Thymus (tissue), 11 donors: ENCODE results near the gene ZNF79. TPM values are rescaled to one million over a fixed set of nuclear protein-coding genes. Genes with fewer than 3 reads are reported as not detected.

Source experiments
- DNase-seq, 9 donors: peaks; one replicate each; pipeline ENCODE4 v3.0.0-alpha.2; 2013; ENCODE audit warnings: low spot score in 9 of 9, low read depth in 6 of 9, missing footprints in 1 of 9
- H3K27ac ChIP-seq, 2 donors: one replicate each; pipeline ENCODE4 v1.5.1; 2013; ENCODE audit warnings: control low read depth in 1 of 2, low read depth in 1 of 2, low read length in 1 of 2, mild to moderate bottlenecking in 1 of 2, moderate library complexity in 1 of 2
- H3K27me3 ChIP-seq, 2 donors: one replicate each; pipeline ENCODE4 v1.5.1; 2013; ENCODE audit warnings: low read length in 1 of 2; ENCODE audit not compliant: control insufficient read depth in 2 of 2, insufficient read depth in 1 of 2
- H3K36me3 ChIP-seq, 2 donors: one replicate each; pipeline ENCODE4 v1.5.1; 2013; ENCODE audit warnings: low read length in 1 of 2, mild to moderate bottlenecking in 1 of 2, moderate library complexity in 1 of 2; ENCODE audit not compliant: control insufficient read depth in 2 of 2, insufficient read depth in 2 of 2
- H3K4me1 ChIP-seq, 2 donors: one replicate each; pipeline ENCODE4 v1.5.1; 2013; ENCODE audit warnings: low read length in 2 of 2; ENCODE audit not compliant: control insufficient read depth in 2 of 2, insufficient read depth in 2 of 2
- H3K4me3 ChIP-seq, 2 donors: one replicate each; pipeline ENCODE4 v1.5.1; 2013; ENCODE audit warnings: low read length in 2 of 2, control low read depth in 1 of 2, mild to moderate bottlenecking in 1 of 2
- H3K9me3 ChIP-seq, 2 donors: one replicate each; pipeline ENCODE4 v1.5.1; 2013; ENCODE audit warnings: low read length in 1 of 2, mild to moderate bottlenecking in 1 of 2; ENCODE audit not compliant: control insufficient read depth in 2 of 2, insufficient read depth in 1 of 2
- WGBS: extraction: QIAGEN DNeasy Blood & Tissue Kit; methylation state at CpG from one replicate; pipeline ENCODE4 v1.1.7; 2013; 5-methylcytosine and 5-hydroxymethylcytosine counted together
- polyA plus RNA-seq: library from polyadenylated mRNA; stranded (reverse); fragments of 200-250 nt; gene quantifications from one replicate; pipeline ENCODE4 v1.2.3, GENCODE V29; 2013
- total RNA-seq: library from RNA; stranded (reverse); fragments of 120-200 nt; gene quantifications from one replicate; pipeline ENCODE4 v1.2.4, GENCODE V29; 2013
- donor health status: healthy.

Gene ZNF79
- total and polyA plus RNA-seq, 2 donors: 3.3 to 8.8 TPM

GRCh38 chr9:127470662-127471061 lies 46.5 kb downstream of the ZNF79 start:
- Histone ChIP-seq H3K4me1 (no peaks in the 10 kb centered on the region), H3K27me3 (no peaks in the 10 kb centered on the region), H3K27ac (no peak overlapping the region), H3K36me3 (peaks cover 0 to 3% of the 10 kb centered on the region in 2 donors), H3K4me3 (no peak overlapping the region), H3K9me3 (no peaks in the 10 kb centered on the region)
- 97% methylated on average over 3 of the region's 3 CpGs for WGBS
- DNase-seq: no peak

DNA sequence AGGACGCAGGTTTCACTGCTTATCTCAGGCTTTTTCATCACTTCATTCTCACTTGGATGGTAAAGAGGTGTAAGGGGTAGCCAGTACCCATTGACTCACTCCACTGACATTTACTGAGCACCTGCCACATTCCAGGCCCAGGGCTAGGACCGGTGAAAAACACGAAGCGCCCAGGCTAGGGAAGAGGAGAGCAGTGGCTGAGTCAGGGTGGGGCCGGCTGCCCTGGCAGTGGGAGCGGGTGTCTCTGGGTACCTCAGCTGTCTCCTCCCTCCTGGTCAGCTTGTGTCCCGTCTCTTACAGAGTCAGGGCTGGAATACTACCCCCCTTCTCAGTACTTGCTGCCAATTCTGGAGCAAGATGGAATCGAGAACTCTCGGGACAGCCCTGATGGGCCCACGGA lies 49.3 kb downstream of the ZNF79 start:
- Histone ChIP-seq H3K36me3 (peaks cover 1 to 3% of the 10 kb centered on the region in 2 donors), H3K27ac (no peak overlapping the region), H3K9me3 (no peaks in the 10 kb centered on the region), H3K4me1 (no peaks in the 10 kb centered on the region), H3K27me3 (no peaks in the 10 kb centered on the region), H3K4me3 (no peak overlapping the region)
- WGBS: 98% methylated on average over 10 of the region's 10 CpGs
- no peak for DNase-seq

GRCh38 chr9:127473932-127474331 lies 49.8 kb downstream of the ZNF79 start:
- DNase-seq: no peak
- no peaks in the 10 kb centered on the region for H3K9me3 ChIP-seq
- H3K27ac ChIP-seq: no peak overlapping the region
- WGBS: 99% methylated on average over 4 of the region's 4 CpGs
- peaks cover 4 to 5% of the 10 kb centered on the region in 2 donors for H3K36me3 ChIP-seq
- no peaks in the 10 kb centered on the region for H3K4me1 ChIP-seq
- H3K4me3 ChIP-seq: no peak overlapping the region
- no peaks in the 10 kb centered on the region for H3K27me3 ChIP-seq

GRCh38 chr9:127474592-127474991 lies 50.4 kb downstream of the ZNF79 start:
- no peak overlapping the region for H3K4me3 ChIP-seq
- H3K36me3 ChIP-seq: peaks cover 7 to 8% of the 10 kb centered on the region in 2 donors
- H3K27ac ChIP-seq: no peak overlapping the region
- DNase-seq: no peak
- H3K4me1 ChIP-seq: no peaks in the 10 kb centered on the region
- no peaks in the 10 kb centered on the region for H3K9me3 ChIP-seq
- WGBS: 100% methylated on average over 5 of the region's 5 CpGs
- no peaks in the 10 kb centered on the region for H3K27me3 ChIP-seq

- Histone ChIP-seq H3K36me3 (peaks cover 11 to 19% of the 10 kb centered on the region in 2 donors), H3K4me3 (no peak overlapping the region), H3K4me1 (no peaks in the 10 kb centered on the region), H3K9me3 (no peaks in the 10 kb centered on the region), H3K27me3 (no peaks in the 10 kb centered on the region), H3K27ac (no peak overlapping the region)
- no peak for DNase-seq
- WGBS: 92% methylated on average over 17 of the region's 17 CpGs
Observed at GRCh38 chr9:127479507-127480081, 55.4 kb downstream of the ZNF79 start.

DNA sequence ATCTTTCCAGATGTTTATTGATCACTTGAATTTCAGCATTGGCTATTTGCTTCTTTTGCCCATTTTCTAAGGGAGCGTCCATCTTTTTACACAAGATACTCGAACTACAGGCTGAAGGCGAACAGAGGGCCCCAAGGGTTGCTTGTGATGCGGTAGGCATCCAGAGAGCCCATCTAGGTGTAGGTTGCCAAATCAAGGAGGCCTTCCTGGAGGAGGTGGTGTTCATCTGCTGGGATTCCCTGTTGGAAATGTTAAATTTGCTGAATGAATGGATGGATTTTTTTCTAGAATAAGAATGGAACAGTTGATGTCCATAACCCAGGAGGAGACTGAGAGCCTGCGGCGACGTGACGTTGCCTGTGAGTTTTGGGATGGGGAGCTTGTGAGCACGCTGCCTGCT lies 58.5 kb downstream of the ZNF79 start:
- Histone ChIP-seq H3K27me3 (no peaks in the 10 kb centered on the region), H3K9me3 (no peaks in the 10 kb centered on the region), H3K27ac (no peak overlapping the region), H3K36me3 (peaks cover 11 to 23% of the 10 kb centered on the region in 2 donors), H3K4me3 (no peak overlapping the region), H3K4me1 (no peaks in the 10 kb centered on the region)
- no peak for DNase-seq
- WGBS: 98% methylated on average over 9 of the region's 9 CpGs

- 97% methylated on average over 11 of the region's 11 CpGs for WGBS
- DNase-seq: no peak
- H3K4me3 ChIP-seq: no peak overlapping the region
- no peaks in the 10 kb centered on the region for H3K4me1 ChIP-seq
- H3K36me3 ChIP-seq: peaks cover 7% of the 10 kb centered on the region in 2 donors
- no peaks in the 10 kb centered on the region for H3K27me3 ChIP-seq
- no peaks in the 10 kb centered on the region for H3K9me3 ChIP-seq
- no peak overlapping the region for H3K27ac ChIP-seq
Observed at GRCh38 chr9:127485995-127486394, 61.8 kb downstream of the ZNF79 start.

DNA sequence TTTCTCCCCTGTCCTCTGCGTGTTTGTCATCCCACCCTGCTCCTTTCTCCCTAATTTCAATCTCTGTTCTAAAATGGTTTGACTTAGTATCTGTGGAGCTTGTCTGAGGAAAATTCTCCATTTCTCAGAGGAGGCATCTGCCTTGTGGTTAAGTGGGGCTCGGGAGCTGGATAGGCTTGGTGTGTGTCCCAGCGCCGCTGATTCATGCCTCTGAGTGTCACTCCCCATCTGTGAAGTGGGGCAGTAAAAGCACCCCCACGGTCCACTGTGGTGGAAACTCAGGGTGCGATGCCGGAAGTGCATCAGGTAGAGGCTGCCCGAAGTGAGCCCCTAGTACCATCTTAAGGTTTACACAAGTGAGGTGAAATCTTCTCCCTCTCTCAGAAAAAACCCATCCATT lies 64.8 kb downstream of the ZNF79 start:
- Histone ChIP-seq H3K4me3 (no peak overlapping the region), H3K4me1 (no peaks in the 10 kb centered on the region), H3K27ac (no peak overlapping the region), H3K27me3 (no peaks in the 10 kb centered on the region), H3K9me3 (no peaks in the 10 kb centered on the region), H3K36me3 (peaks cover 4 to 11% of the 10 kb centered on the region in 2 donors)
- WGBS: 86% methylated on average over 8 of the region's 8 CpGs
- no peak for DNase-seq

GRCh38 chr9:127489471-127490115 lies 65.4 kb downstream of the ZNF79 start:
- DNase-seq: no peak
- H3K4me1 ChIP-seq: no peaks in the 10 kb centered on the region
- no peak overlapping the region for H3K4me3 ChIP-seq
- WGBS: 93% methylated on average over 22 of the region's 22 CpGs
- no peaks in the 10 kb centered on the region for H3K9me3 ChIP-seq
- no peaks in the 10 kb centered on the region for H3K27me3 ChIP-seq
- peaks cover 4 to 11% of the 10 kb centered on the region in 2 donors for H3K36me3 ChIP-seq
- H3K27ac ChIP-seq: no peak overlapping the region
